Left lung (tissue), 10 donors: Measurements from ENCODE around the gene WASF2. TPM values are rescaled to one million over a fixed set of nuclear protein-coding genes. Genes with fewer than 3 reads are reported as not detected.
"Not testable (repeated sequence)": the region's sequence is repeated elsewhere in the genome, so short reads cannot be mapped to it uniquely, and the experiment has no call there.

Experiments
- ATAC-seq: fragments of 200-7000 bp; cut with Tn5 transposase; one replicate; pipeline ENCODE4 v1.9.1; 2020; ENCODE audit warnings: moderate library complexity
- DNase-seq, 4 donors: peaks; one replicate each; pipeline ENCODE4 v3.0.0-alpha.2; 2013 to 2020
- H3K27ac ChIP-seq, 2 donors: fragments of 200-600 bp; sonication (generic) in 1 of 2; one replicate each; pipeline versions ENCODE4 v1.5.0 to v1.8.0; 2020 to 2021
- H3K27me3 ChIP-seq, 2 donors: fragments of 200-600 bp; sonication (generic) in 1 of 2; one replicate each; pipeline versions ENCODE4 v1.5.0 to v1.8.0; 2020 to 2021
- H3K36me3 ChIP-seq, 2 donors: fragments of 200-600 bp; sonication (generic) in 1 of 2; one replicate each; pipeline versions ENCODE4 v1.5.0 to v1.8.0; 2020 to 2021
- H3K4me1 ChIP-seq, 2 donors: fragments of 200-600 bp; one replicate each; pipeline ENCODE4 v1.8.0; 2021
- H3K4me3 ChIP-seq, 2 donors: fragments of 200-600 bp; sonication (generic) in 1 of 2; one replicate each; pipeline versions ENCODE4 v1.5.0 to v1.8.0; 2020 to 2021; ENCODE audit warnings: mild to moderate bottlenecking in 1 of 2
- H3K9me3 ChIP-seq, 2 donors: fragments of 200-600 bp; sonication (generic) in 1 of 2; one replicate each; pipeline versions ENCODE4 v1.5.0 to v1.8.0; 2020 to 2021
- CTCF ChIP-seq, 2 donors: fragments of 200-600 bp; sonication (generic) in 1 of 2; IDR thresholded peaks; one replicate each; pipeline versions ENCODE4 v1.5.0 to v1.8.0; 2021; ENCODE audit warnings: antibody characterized with exemption in 2 of 2
- intact Hi-C, 2 donors: fragments of 100-400 bp; cut with DNase I; formaldehyde crosslinking; loops; one replicate each; pipeline versions ENCODE4 v1.11.2 to v1.14.2; 2022
- polyA plus RNA-seq, 6 donors: library from polyadenylated mRNA; unstranded; fragments of 120-200 nt; gene quantifications; one replicate each; pipeline ENCODE4 v1.2.1, GENCODE V29; 2013; ENCODE audit not compliant: insufficient read length in 6 of 6
- total RNA-seq, 2 donors: library from RNA; stranded (reverse); fragmentation: NEBNext Ultra II Directional; extraction: Animal tissue kit (Norgen Biotek cat#: 25700); gene quantifications; one replicate each; pipeline ENCODE4 v1.2.1, GENCODE V29; 2021
- donor health status: DM: no; HTN: yes; CAD: no.
- donor health status: DM: no; HTN: no; CAD: no.

The WASF2 gene
- total and polyA plus RNA-seq, 8 donors, result 108 to 147 (median 134) TPM

- Histone ChIP-seq H3K9me3 (no peaks in the 10 kb centered on the region), H3K27ac (peak overlapping the region; percentile 77 to 89), H3K27me3 (no peaks in the 10 kb centered on the region), H3K36me3 (no peaks in the 10 kb centered on the region), H3K4me3 (no peak overlapping the region), H3K4me1 (peaks cover 13% of the 10 kb centered on the region in 2 donors)
- ATAC-seq, result peak; percentile 75
- intact Hi-C loops, result no loop called here
- no peak for TF ChIP-seq CTCF (IDR thresholded peaks at IDR 0.05)
- peak in 1 of 4 donors; percentile 83 for DNase-seq
Observed at GRCh38 chr1:27504588-27505419, 14.8 kb upstream of the WASF2 start.

GRCh38 chr1:27503844-27504587 lies 14.0 kb upstream of the WASF2 start:
- ATAC-seq, result peak; percentile 12
- intact Hi-C loops, result no loop called here

GRCh38 chr1:27503033-27503432 lies 13.1 kb upstream of the WASF2 start:
- Histone ChIP-seq H3K9me3 (no peaks in the 10 kb centered on the region), H3K27ac (no peak overlapping the region), H3K4me3 (no peak overlapping the region), H3K36me3 (no peaks in the 10 kb centered on the region), H3K4me1 (peaks cover 13% of the 10 kb centered on the region in 2 donors), H3K27me3 (no peaks in the 10 kb centered on the region)
- ATAC-seq (no peak), DNase-seq (peak in 1 of 4 donors; percentile 14)
- no peak for TF ChIP-seq CTCF (IDR thresholded peaks at IDR 0.05)
- intact Hi-C loops, result no loop called here

More at GRCh38 chr1:27503844-27504587, 14.0 kb upstream of the WASF2 start:
- no peaks in the 10 kb centered on the region for H3K36me3 ChIP-seq
- no peaks in the 10 kb centered on the region for H3K9me3 ChIP-seq
- no peak for TF ChIP-seq CTCF (IDR thresholded peaks at IDR 0.05)
- no peaks in the 10 kb centered on the region for H3K27me3 ChIP-seq
- H3K27ac ChIP-seq, result peak overlapping the region; percentile 77 to 89
- H3K4me1 ChIP-seq, result peaks cover 13% of the 10 kb centered on the region in 2 donors
- no peak overlapping the region for H3K4me3 ChIP-seq
- no peak for DNase-seq

GRCh38 chr1:27501159-27501558 lies 11.2 kb upstream of the WASF2 start:
- intact Hi-C loops, H3K9me3 ChIP-seq, H3K4me3 ChIP-seq, DNase-seq, H3K36me3 ChIP-seq, ATAC-seq, H3K27me3 ChIP-seq, H3K27ac ChIP-seq: not testable (repeated sequence)
- peaks cover 13% of the 10 kb centered on the region in 2 donors for H3K4me1 ChIP-seq

GRCh38 chr1:27499142-27499541 lies 9.2 kb upstream of the WASF2 start:
- TF ChIP-seq CTCF (IDR thresholded peaks at IDR 0.05), result no peak
- Histone ChIP-seq H3K4me1 (peaks cover 4% of the 10 kb centered on the region in 2 donors), H3K27me3 (no peaks in the 10 kb centered on the region), H3K27ac (no peak overlapping the region), H3K9me3 (no peaks in the 10 kb centered on the region), H3K36me3 (no peaks in the 10 kb centered on the region), H3K4me3 (no peak overlapping the region)
- intact Hi-C loops, result no loop called here
- ATAC-seq (no peak), DNase-seq (no peak)
